ENCODE measurements around the gene ST8SIA1. TPM values are rescaled to one million over a fixed set of nuclear protein-coding genes. Genes with fewer than 3 reads are reported as not detected.
"Not testable (repeated sequence)": the region's sequence is repeated elsewhere in the genome, so short reads cannot be mapped to it uniquely, and the experiment has no call there.

The ST8SIA1 gene
- total RNA-seq, 1 donor from 2014 or later: 8.5 TPM

GRCh38 chr12:22173177-22173576, 161.3 kb downstream of the ST8SIA1 start:
- H3K4me3 ChIP-seq: no peak overlapping the region
- H3K27ac ChIP-seq: no peak overlapping the region
- no peaks in the 10 kb centered on the region for H3K9me3 ChIP-seq
- no peaks in the 10 kb centered on the region for H3K27me3 ChIP-seq
- intact Hi-C loops (cut with DNase I): no loop called here
- ATAC-seq: no peak
- no peak for TF ChIP-seq CTCF (IDR thresholded peaks at IDR 0.05)
- no peak for DNase-seq
- H3K4me1 ChIP-seq: no peaks in the 10 kb centered on the region
- no peaks in the 10 kb centered on the region for H3K36me3 ChIP-seq

GRCh38 chr12:22172501-22172900, 162.0 kb downstream of the ST8SIA1 start:
- no peak for ATAC-seq
- Histone ChIP-seq H3K4me3 (no peak overlapping the region), H3K4me1 (no peaks in the 10 kb centered on the region), H3K27me3 (no peaks in the 10 kb centered on the region), H3K36me3 (no peaks in the 10 kb centered on the region), H3K27ac (no peak overlapping the region), H3K9me3 (no peaks in the 10 kb centered on the region)
- no peak for TF ChIP-seq CTCF (IDR thresholded peaks at IDR 0.05)
- DNase-seq: no peak
- intact Hi-C loops (cut with DNase I): no loop called here

GRCh38 chr12:22169376-22169775, 165.1 kb downstream of the ST8SIA1 start:
- intact Hi-C loops (cut with DNase I): no loop called here
- ATAC-seq: no peak

GRCh38 chr12:22164139-22164538, 170.4 kb downstream of the ST8SIA1 start:
- ATAC-seq (no peak), DNase-seq (no peak)
- Histone ChIP-seq H3K4me1 (no peaks in the 10 kb centered on the region), H3K27me3 (no peaks in the 10 kb centered on the region), H3K4me3 (no peak overlapping the region), H3K9me3 (no peaks in the 10 kb centered on the region), H3K36me3 (no peaks in the 10 kb centered on the region), H3K27ac (no peak overlapping the region)
- intact Hi-C loops (cut with DNase I): no loop called here
- no peak for TF ChIP-seq CTCF (IDR thresholded peaks at IDR 0.05)

More at GRCh38 chr12:22169376-22169775, 165.1 kb downstream of the ST8SIA1 start:
- H3K4me3 ChIP-seq: no peak overlapping the region
- H3K27ac ChIP-seq: no peak overlapping the region
- H3K4me1 ChIP-seq: no peaks in the 10 kb centered on the region
- H3K9me3 ChIP-seq: no peaks in the 10 kb centered on the region
- no peak for TF ChIP-seq CTCF (IDR thresholded peaks at IDR 0.05)
- DNase-seq: no peak
- no peaks in the 10 kb centered on the region for H3K36me3 ChIP-seq
- H3K27me3 ChIP-seq: no peaks in the 10 kb centered on the region

GRCh38 chr12:22163594-22163993, 170.9 kb downstream of the ST8SIA1 start:
- Histone ChIP-seq H3K36me3 (no peaks in the 10 kb centered on the region), H3K4me1 (no peaks in the 10 kb centered on the region), H3K9me3 (no peaks in the 10 kb centered on the region), H3K27ac (no peak overlapping the region), H3K27me3 (no peaks in the 10 kb centered on the region), H3K4me3 (no peak overlapping the region)
- ATAC-seq: no peak
- no peak for TF ChIP-seq CTCF (IDR thresholded peaks at IDR 0.05)
- intact Hi-C loops (cut with DNase I): no loop called here
- DNase-seq: no peak

- TF ChIP-seq CTCF (IDR thresholded peaks at IDR 0.05): no peak
- Histone ChIP-seq H3K9me3 (no peaks in the 10 kb centered on the region), H3K36me3 (no peaks in the 10 kb centered on the region), H3K27me3 (no peaks in the 10 kb centered on the region), H3K4me1 (no peaks in the 10 kb centered on the region), H3K27ac (no peak overlapping the region), H3K4me3 (no peak overlapping the region)
- intact Hi-C loops (cut with DNase I): no loop called here
- ATAC-seq (no peak), DNase-seq (no peak)
Measured at GRCh38 chr12:22160396-22161003, 174.0 kb downstream of the ST8SIA1 start.

GRCh38 chr12:22149286-22149685, 185.2 kb downstream of the ST8SIA1 start:
- H3K4me1 ChIP-seq; ATAC-seq; intact Hi-C loops (cut with DNase I); H3K36me3 ChIP-seq; DNase-seq; H3K9me3 ChIP-seq; H3K4me3 ChIP-seq; H3K27me3 ChIP-seq; H3K27ac ChIP-seq: not testable (repeated sequence)

GRCh38 chr12:22146686-22147085, 187.8 kb downstream of the ST8SIA1 start:
- H3K4me1 ChIP-seq; H3K27me3 ChIP-seq; intact Hi-C loops (cut with DNase I); H3K4me3 ChIP-seq; DNase-seq; H3K36me3 ChIP-seq; H3K27ac ChIP-seq; H3K9me3 ChIP-seq; ATAC-seq: not testable (repeated sequence)

Measured in upper lobe of right lung (tissue), 1 donor.